ENCODE results near the gene TEX48.

The TEX48 gene

GRCh38 chr9:114638404-114638803 is 43.6 kb downstream of the TEX48 start:
- in situ Hi-C loops (cut with HindIII; ENCODE audit: low sequenced_read_pairs): no loop called here

GRCh38 chr9:114634387-114634786 is 47.6 kb downstream of the TEX48 start:
- in situ Hi-C loops (cut with HindIII; ENCODE audit: low sequenced_read_pairs): no loop called here
- no peak overlapping the region for H3K4me3 ChIP-seq (ENCODE audit: low read depth, low read length)
- DNase-seq (ENCODE audit: low read depth, low spot score): no peak
- TF ChIP-seq CTCF (IDR thresholded peaks at IDR 0.05; ENCODE audit: low read depth, low read length): no peak

More at GRCh38 chr9:114638404-114638803, 43.6 kb downstream of the TEX48 start:
- no peak for DNase-seq (ENCODE audit: low read depth, low spot score)
- TF ChIP-seq CTCF (IDR thresholded peaks at IDR 0.05; ENCODE audit: low read depth, low read length): no peak
- no peak overlapping the region for H3K4me3 ChIP-seq (ENCODE audit: low read depth, low read length)

GRCh38 chr9:114633438-114634089 is 48.4 kb downstream of the TEX48 start:
- in situ Hi-C loops (cut with HindIII; ENCODE audit: low sequenced_read_pairs): no loop called here
- no peak for DNase-seq (ENCODE audit: low read depth, low spot score)
- no peak overlapping the region for H3K4me3 ChIP-seq (ENCODE audit: low read depth, low read length)
- TF ChIP-seq CTCF (IDR thresholded peaks at IDR 0.05; ENCODE audit: low read depth, low read length): no peak

GRCh38 chr9:114631166-114631565 is 50.8 kb downstream of the TEX48 start:
- no peak overlapping the region for H3K4me3 ChIP-seq (ENCODE audit: low read depth, low read length)
- in situ Hi-C loops (cut with HindIII; ENCODE audit: low sequenced_read_pairs): no loop called here
- DNase-seq (ENCODE audit: low read depth, low spot score): no peak
- no peak for TF ChIP-seq CTCF (IDR thresholded peaks at IDR 0.05; ENCODE audit: low read depth, low read length)

GRCh38 chr9:114629563-114630090 is 52.4 kb downstream of the TEX48 start:
- no peak for TF ChIP-seq CTCF (IDR thresholded peaks at IDR 0.05; ENCODE audit: low read depth, low read length)
- no peak overlapping the region for H3K4me3 ChIP-seq (ENCODE audit: low read depth, low read length)
- in situ Hi-C loops (cut with HindIII; ENCODE audit: low sequenced_read_pairs): no loop called here
- no peak for DNase-seq (ENCODE audit: low read depth, low spot score)

GRCh38 chr9:114627553-114627952 is 54.4 kb downstream of the TEX48 start:
- DNase-seq (ENCODE audit: low read depth, low spot score): no peak
- in situ Hi-C loops (cut with HindIII; ENCODE audit: low sequenced_read_pairs): no loop called here
- TF ChIP-seq CTCF (IDR thresholded peaks at IDR 0.05; ENCODE audit: low read depth, low read length): no peak
- H3K4me3 ChIP-seq (ENCODE audit: low read depth, low read length): no peak overlapping the region

All from astrocyte of the spinal cord (primary cell).